ENCODE results near the gene KCNQ4. TPM values are rescaled to one million over a fixed set of nuclear protein-coding genes. Genes with fewer than 3 reads are reported as not detected.
A peak's percentile ranks its signal among the peaks of the same experiment; 100 is the strongest.

The KCNQ4 gene
- polyA plus RNA-seq, 1 donor from 2014 or later: not detected

- Mint-ChIP-seq H3K4me1 (peaks cover 0 to 9% (median 4%) of the 10 kb centered on the region in 3 donors), H3K27me3 (no peaks in the 10 kb centered on the region), H3K9me3 (no peaks in the 10 kb centered on the region), H3K36me3 (peaks cover 2% of the 10 kb centered on the region), H3K27ac (no peak overlapping the region), H3K4me3 (no peak overlapping the region)
Measured at GRCh38 chr1:40823345-40823744, 39.8 kb downstream of the KCNQ4 start.

- no peak overlapping the region for H3K4me3 Mint-ChIP-seq
- peak overlapping the region in 1 of 3 donors; percentile 90 for H3K27ac Mint-ChIP-seq
- peaks cover 2% of the 10 kb centered on the region for H3K36me3 Mint-ChIP-seq
- H3K9me3 Mint-ChIP-seq: no peaks in the 10 kb centered on the region
- H3K27me3 Mint-ChIP-seq: no peaks in the 10 kb centered on the region
- H3K4me1 Mint-ChIP-seq: peaks cover 0 to 9% (median 4%) of the 10 kb centered on the region in 3 donors
Measured at GRCh38 chr1:40823983-40824382, 40.4 kb downstream of the KCNQ4 start.

- peaks cover 0 to 9% (median 4%) of the 10 kb centered on the region in 3 donors for H3K4me1 Mint-ChIP-seq
- peaks cover 3% of the 10 kb centered on the region for H3K36me3 Mint-ChIP-seq
- peak overlapping the region in 1 of 3 donors; percentile 90 for H3K27ac Mint-ChIP-seq
- H3K4me3 Mint-ChIP-seq: no peak overlapping the region
- no peaks in the 10 kb centered on the region for H3K27me3 Mint-ChIP-seq
- H3K9me3 Mint-ChIP-seq: no peaks in the 10 kb centered on the region
Measured at GRCh38 chr1:40824591-40825434, 41.2 kb downstream of the KCNQ4 start.

- no peaks in the 10 kb centered on the region for H3K9me3 Mint-ChIP-seq
- H3K4me3 Mint-ChIP-seq: no peak overlapping the region
- peaks cover 0 to 9% (median 4%) of the 10 kb centered on the region in 3 donors for H3K4me1 Mint-ChIP-seq
- H3K27ac Mint-ChIP-seq: no peak overlapping the region
- H3K36me3 Mint-ChIP-seq: peaks cover 5% of the 10 kb centered on the region
- no peaks in the 10 kb centered on the region for H3K27me3 Mint-ChIP-seq
Measured at GRCh38 chr1:40825435-40825788, 41.8 kb downstream of the KCNQ4 start.

GRCh38 chr1:40825996-40826395, 42.4 kb downstream of the KCNQ4 start:
- H3K9me3 Mint-ChIP-seq: no peaks in the 10 kb centered on the region
- H3K4me3 Mint-ChIP-seq: peak overlapping the region in 1 of 4 donors; percentile 52
- H3K27me3 Mint-ChIP-seq: no peaks in the 10 kb centered on the region
- peaks cover 0 to 9% (median 4%) of the 10 kb centered on the region in 3 donors for H3K4me1 Mint-ChIP-seq
- peaks cover 5% of the 10 kb centered on the region for H3K36me3 Mint-ChIP-seq
- no peak overlapping the region for H3K27ac Mint-ChIP-seq

- Mint-ChIP-seq H3K4me1 (peaks cover 0 to 9% (median 5%) of the 10 kb centered on the region in 3 donors), H3K9me3 (no peaks in the 10 kb centered on the region), H3K4me3 (peak overlapping the region in 1 of 4 donors; percentile 56), H3K36me3 (peaks cover 5% of the 10 kb centered on the region), H3K27me3 (no peaks in the 10 kb centered on the region), H3K27ac (peak overlapping the region in 1 of 3 donors; percentile 69)
Measured at GRCh38 chr1:40829631-40830245, 46.2 kb downstream of the KCNQ4 start.

GRCh38 chr1:40830419-40830943, 46.9 kb downstream of the KCNQ4 start:
- H3K4me1 Mint-ChIP-seq: peaks cover 0 to 4% (median 3%) of the 10 kb centered on the region in 3 donors
- H3K9me3 Mint-ChIP-seq: no peaks in the 10 kb centered on the region
- H3K36me3 Mint-ChIP-seq: peaks cover 5% of the 10 kb centered on the region
- peak overlapping the region in 1 of 3 donors; percentile 69 for H3K27ac Mint-ChIP-seq
- no peak overlapping the region for H3K4me3 Mint-ChIP-seq
- H3K27me3 Mint-ChIP-seq: no peaks in the 10 kb centered on the region

- no peak overlapping the region for H3K4me3 Mint-ChIP-seq
- no peaks in the 10 kb centered on the region for H3K9me3 Mint-ChIP-seq
- no peak overlapping the region for H3K27ac Mint-ChIP-seq
Measured at GRCh38 chr1:40831001-40831732, 47.6 kb downstream of the KCNQ4 start.

GRCh38 chr1:40833979-40834378, 50.4 kb downstream of the KCNQ4 start:
- no peak overlapping the region for H3K4me3 Mint-ChIP-seq
- no peaks in the 10 kb centered on the region for H3K9me3 Mint-ChIP-seq
- peaks cover 0 to 2% (median 0%) of the 10 kb centered on the region in 3 donors for H3K4me1 Mint-ChIP-seq
- no peak overlapping the region for H3K27ac Mint-ChIP-seq
- peaks cover 3% of the 10 kb centered on the region for H3K36me3 Mint-ChIP-seq
- H3K27me3 Mint-ChIP-seq: no peaks in the 10 kb centered on the region

More at GRCh38 chr1:40831001-40831732, 47.6 kb downstream of the KCNQ4 start:
- no peaks in the 10 kb centered on the region for H3K27me3 Mint-ChIP-seq
- H3K36me3 Mint-ChIP-seq: peaks cover 5% of the 10 kb centered on the region
- H3K4me1 Mint-ChIP-seq: peaks cover 0 to 2% (median under 1%) of the 10 kb centered on the region in 3 donors

GRCh38 chr1:40834968-40835545, 51.5 kb downstream of the KCNQ4 start:
- Mint-ChIP-seq H3K4me3 (no peak overlapping the region), H3K9me3 (no peaks in the 10 kb centered on the region), H3K4me1 (peaks cover 0 to 2% (median 0%) of the 10 kb centered on the region in 3 donors), H3K36me3 (no peaks in the 10 kb centered on the region), H3K27ac (no peak overlapping the region), H3K27me3 (no peaks in the 10 kb centered on the region)

- H3K4me3 Mint-ChIP-seq: no peak overlapping the region
Measured at GRCh38 chr1:40836283-40836682, 52.7 kb downstream of the KCNQ4 start.

GRCh38 chr1:40837601-40838000, 54.0 kb downstream of the KCNQ4 start:
- H3K9me3 Mint-ChIP-seq: peaks cover 0 to 4% (median under 1%) of the 10 kb centered on the region in 3 donors
- no peaks in the 10 kb centered on the region for H3K36me3 Mint-ChIP-seq
- H3K4me1 Mint-ChIP-seq: no peaks in the 10 kb centered on the region
- no peak overlapping the region for H3K27ac Mint-ChIP-seq
- no peak overlapping the region for H3K4me3 Mint-ChIP-seq
- H3K27me3 Mint-ChIP-seq: peaks cover 13% of the 10 kb centered on the region

More at GRCh38 chr1:40836283-40836682, 52.7 kb downstream of the KCNQ4 start:
- H3K27ac Mint-ChIP-seq: no peak overlapping the region
- peaks cover 4% of the 10 kb centered on the region for H3K27me3 Mint-ChIP-seq
- no peaks in the 10 kb centered on the region for H3K9me3 Mint-ChIP-seq
- H3K36me3 Mint-ChIP-seq: no peaks in the 10 kb centered on the region
- H3K4me1 Mint-ChIP-seq: peaks cover 0 to under 1% (median 0%) of the 10 kb centered on the region in 3 donors

GRCh38 chr1:40838045-40838979, 54.7 kb downstream of the KCNQ4 start:
- Mint-ChIP-seq H3K27me3 (peaks cover 13% of the 10 kb centered on the region), H3K4me3 (no peak overlapping the region), H3K4me1 (no peaks in the 10 kb centered on the region), H3K36me3 (no peaks in the 10 kb centered on the region), H3K27ac (no peak overlapping the region), H3K9me3 (peaks cover 0 to 6% (median 2%) of the 10 kb centered on the region in 3 donors)

Data from IgD-negative memory B cell (primary cell).